BJ (cell line): ENCODE measurements around the gene EFNA2. TPM values are rescaled to one million over a fixed set of nuclear protein-coding genes. Genes with fewer than 3 reads are reported as not detected.

Source experiments
- CTCF ChIA-PET: fragments of 350-600 bp; formaldehyde crosslinking; extraction: SDS; loops from one replicate; lab custom pipeline; 2021; ENCODE audit warnings: antibody characterized with exemption, inconsistent platforms; lab: Yijun Ruan, JAX
- POLR2A ChIA-PET: fragments of 300-600 bp; sonication (Branson Sonifier 250); formaldehyde crosslinking; extraction: SDS; loops from one replicate; lab custom pipeline; 2021; ENCODE audit warnings: antibody characterized with exemption; lab: Charles Lee
- DNase-seq: peaks from one replicate; pipeline ENCODE4 v3.0.0-alpha.2; 2011; ENCODE audit warnings: low read depth
- H3K27me3 ChIP-seq: 2 replicates; pipeline ENCODE4 v1.6.0; 2011; ENCODE audit warnings: low read length; ENCODE audit not compliant: control insufficient read depth, insufficient read depth
- H3K36me3 ChIP-seq: 2 replicates; pipeline ENCODE4 v1.5.1; 2011; ENCODE audit warnings: low read length; ENCODE audit not compliant: control insufficient read depth, insufficient read depth
- H3K4me3 ChIP-seq: 2 replicates; pipeline ENCODE4 v1.5.1; 2011; ENCODE audit warnings: low read depth, mild to moderate bottlenecking, control low read depth, low read length
- polyA plus RNA-seq: library from polyadenylated mRNA; depleted of rRNA; stranded (reverse); fragments of >200 nt; gene quantifications from 2 replicates; pipeline ENCODE4 v1.2.3, GENCODE V29; 2011
- TF ChIP-seq, protein P1 (sequence below): IDR thresholded peaks from 2 replicates; pipeline ENCODE4 v1.5.1; 2011; ENCODE audit warnings: low read depth, mild to moderate bottlenecking, control low read depth, inconsistent platforms, low read length, moderate library complexity; ENCODE audit not compliant: insufficient read depth

EFNA2 gene
- polyA plus RNA-seq, 1 experiment = not detected

DNA sequence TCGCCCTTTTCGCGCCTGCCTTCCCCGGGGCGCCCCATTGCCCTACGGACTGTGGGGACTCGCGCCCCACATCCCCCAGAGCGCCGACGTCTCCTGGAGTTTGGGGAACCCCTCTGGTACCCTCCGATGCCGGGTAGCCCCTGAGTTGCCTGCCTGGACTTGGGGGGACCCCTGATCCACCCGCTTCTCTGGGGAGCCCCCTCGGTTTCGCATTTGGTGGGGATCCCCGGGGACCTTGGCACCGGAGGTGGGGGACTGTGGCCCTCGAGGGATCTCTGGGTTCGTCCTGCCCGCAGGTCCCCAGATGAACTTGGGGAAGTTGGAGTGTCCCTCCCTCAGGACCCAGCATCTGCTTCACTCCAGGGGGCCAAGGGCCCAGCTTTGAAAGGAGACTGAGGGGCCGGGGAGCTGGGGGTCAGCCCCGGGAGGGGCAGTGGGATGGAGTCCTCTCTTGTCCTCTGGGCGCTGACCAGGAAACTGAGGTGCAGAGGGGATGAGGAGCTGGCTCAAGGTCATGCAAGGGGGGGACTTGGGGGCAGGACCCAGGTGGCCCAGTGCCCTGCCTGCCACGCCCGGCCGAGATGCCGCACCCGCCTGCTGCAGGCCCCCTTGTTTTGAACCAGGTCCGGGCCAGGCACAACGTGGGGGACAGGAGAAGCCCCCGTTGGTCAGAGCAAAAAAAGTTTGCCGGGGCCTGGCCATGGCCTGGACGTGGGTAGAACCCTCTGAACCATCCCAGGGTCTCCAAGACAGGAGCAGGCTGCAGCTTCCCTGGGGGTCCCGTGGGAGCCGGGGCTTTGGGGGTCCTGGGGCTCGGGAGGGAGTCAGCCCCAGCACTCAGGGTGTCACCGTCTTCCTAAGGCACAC, 1.0 kb downstream of the EFNA2 start:
- TF ChIP-seq, protein P1, sequence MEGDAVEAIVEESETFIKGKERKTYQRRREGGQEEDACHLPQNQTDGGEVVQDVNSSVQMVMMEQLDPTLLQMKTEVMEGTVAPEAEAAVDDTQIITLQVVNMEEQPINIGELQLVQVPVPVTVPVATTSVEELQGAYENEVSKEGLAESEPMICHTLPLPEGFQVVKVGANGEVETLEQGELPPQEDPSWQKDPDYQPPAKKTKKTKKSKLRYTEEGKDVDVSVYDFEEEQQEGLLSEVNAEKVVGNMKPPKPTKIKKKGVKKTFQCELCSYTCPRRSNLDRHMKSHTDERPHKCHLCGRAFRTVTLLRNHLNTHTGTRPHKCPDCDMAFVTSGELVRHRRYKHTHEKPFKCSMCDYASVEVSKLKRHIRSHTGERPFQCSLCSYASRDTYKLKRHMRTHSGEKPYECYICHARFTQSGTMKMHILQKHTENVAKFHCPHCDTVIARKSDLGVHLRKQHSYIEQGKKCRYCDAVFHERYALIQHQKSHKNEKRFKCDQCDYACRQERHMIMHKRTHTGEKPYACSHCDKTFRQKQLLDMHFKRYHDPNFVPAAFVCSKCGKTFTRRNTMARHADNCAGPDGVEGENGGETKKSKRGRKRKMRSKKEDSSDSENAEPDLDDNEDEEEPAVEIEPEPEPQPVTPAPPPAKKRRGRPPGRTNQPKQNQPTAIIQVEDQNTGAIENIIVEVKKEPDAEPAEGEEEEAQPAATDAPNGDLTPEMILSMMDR = no peak
- no peak for DNase-seq
- ChIA-PET POLR2A (no interaction called here), CTCF (interaction anchor here (1.1 kb wide), 1 partner anchor 259 kb away, joined by 3 read pairs; no protein-coding TSS in a partner anchor)
- Histone ChIP-seq H3K27me3 (peaks cover 22% of the 10 kb centered on the region), H3K4me3 (no peak overlapping the region), H3K36me3 (no peaks in the 10 kb centered on the region)

DNA sequence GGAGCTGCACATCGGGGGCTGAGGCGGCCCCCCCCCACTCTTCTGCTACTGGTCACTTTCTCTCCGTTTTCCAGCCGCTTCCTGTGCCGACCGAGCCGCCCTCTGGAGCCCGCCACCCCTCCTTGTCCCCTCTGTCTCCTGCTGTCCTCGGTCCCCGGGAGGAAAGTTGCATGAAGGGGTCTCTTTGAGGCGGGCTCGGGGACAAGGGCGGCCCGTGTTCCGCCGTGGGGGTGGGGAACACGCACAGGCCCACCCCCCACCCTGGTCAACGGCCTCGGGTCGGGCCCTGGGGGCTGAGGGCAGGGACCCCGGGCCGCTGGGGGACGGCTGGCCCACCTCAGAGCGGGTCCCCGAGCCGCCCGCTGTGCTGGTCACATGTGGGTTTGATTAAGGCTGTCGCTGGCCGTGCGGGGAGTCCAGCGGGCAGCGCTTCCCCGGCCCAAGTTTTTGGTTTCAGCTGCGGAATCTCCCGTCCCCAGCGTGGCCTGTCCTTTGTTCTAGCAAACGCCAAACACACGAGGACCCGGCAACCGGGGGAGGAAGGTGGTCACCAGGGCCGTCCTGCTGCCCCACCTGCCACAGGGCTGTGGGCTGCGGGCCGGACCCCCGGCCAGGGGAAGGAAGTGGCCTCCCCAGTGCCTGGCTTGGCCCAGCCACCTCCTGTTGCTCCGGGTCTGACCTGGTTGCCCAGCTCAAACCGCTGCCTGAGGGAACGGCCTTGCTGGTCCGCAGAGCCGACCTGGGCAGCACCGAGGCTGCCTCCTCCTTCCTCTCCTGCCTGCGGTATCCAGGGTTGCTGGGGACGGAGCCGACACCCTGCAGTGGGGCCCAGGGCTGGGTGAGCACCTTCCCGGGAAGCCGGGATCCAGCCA, 1.9 kb downstream of the EFNA2 start:
- no peak for DNase-seq
- POLR2A ChIA-PET = no interaction called here
- Histone ChIP-seq H3K4me3 (no peak overlapping the region), H3K36me3 (no peaks in the 10 kb centered on the region), H3K27me3 (peaks cover 22% of the 10 kb centered on the region)
- CTCF ChIA-PET = interaction anchor here (1.1 kb wide), 1 partner anchor 258 kb away, joined by 3 read pairs; no protein-coding TSS in a partner anchor
- TF ChIP-seq, protein P1 = no peak

DNA sequence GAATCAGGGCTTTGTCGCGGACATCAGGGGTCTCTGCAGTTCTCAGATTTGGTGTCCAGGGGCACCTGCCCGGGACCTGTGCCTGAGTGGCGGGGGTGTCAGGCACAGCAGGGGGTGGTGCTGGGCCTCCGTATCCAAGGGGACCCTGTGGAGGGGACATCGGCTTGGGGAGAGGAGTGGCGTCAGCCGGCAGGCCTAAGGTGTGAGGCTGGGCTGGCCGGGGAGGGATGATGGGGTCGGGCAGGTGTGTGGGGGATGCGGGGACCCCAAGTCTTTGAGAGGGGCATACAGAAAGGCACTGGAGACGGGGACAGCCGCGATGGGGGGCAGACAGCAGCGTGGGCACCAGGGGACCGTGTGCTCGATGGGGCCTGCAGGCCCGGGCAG, 2.5 kb downstream of the EFNA2 start:
- CTCF ChIA-PET = no interaction called here
- TF ChIP-seq, protein P1 = no peak
- Histone ChIP-seq H3K36me3 (no peaks in the 10 kb centered on the region), H3K4me3 (no peak overlapping the region), H3K27me3 (peaks cover 22% of the 10 kb centered on the region)
- POLR2A ChIA-PET = no interaction called here
- no peak for DNase-seq

DNA sequence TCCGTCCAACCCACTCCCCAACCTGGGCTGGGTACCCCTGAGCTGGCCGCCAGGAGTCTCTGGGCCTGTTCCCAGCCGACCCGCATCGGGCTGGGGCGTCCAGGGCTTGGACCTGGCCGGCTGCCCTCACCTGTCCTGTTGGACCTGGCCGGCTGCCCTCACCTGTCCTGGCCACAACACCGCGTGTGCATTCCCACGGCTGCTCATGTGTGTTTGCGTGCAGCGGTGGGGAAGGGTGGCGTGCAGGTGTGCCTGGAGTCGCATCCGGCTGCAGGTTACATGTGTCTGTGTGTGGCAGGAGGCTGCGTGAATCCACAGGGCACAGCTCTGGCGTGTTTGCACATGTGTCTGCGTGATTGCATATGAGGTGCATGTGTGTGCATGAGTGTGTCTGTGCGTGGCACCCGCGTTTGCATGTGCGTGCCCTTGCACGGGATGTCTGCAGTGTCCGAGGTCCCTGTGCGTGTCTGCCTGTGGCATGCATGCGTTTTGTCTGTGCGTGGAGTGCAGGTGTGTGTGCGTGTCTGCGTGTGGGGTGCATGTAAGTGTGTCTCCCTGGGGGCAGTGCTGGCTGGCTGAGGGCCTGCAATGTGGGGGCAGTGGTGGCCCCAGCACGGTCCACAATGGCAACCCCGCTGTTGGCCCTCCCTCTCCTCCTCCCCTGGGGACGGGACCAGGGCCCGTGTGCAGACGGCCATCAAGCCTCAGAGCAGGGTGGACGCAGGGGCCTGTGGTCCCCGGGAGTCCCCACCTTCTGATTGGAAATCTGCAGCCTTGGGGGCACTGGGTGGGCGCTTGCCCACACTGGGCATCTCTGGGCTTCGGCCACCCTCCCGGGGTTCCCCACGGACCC, 3.4 kb downstream of the EFNA2 start:
- no peak overlapping the region for H3K4me3 ChIP-seq
- no peaks in the 10 kb centered on the region for H3K36me3 ChIP-seq
- ChIA-PET POLR2A (no interaction called here), CTCF (no interaction called here)
- peaks cover 22% of the 10 kb centered on the region for H3K27me3 ChIP-seq
- no peak for DNase-seq
- TF ChIP-seq, protein P1 = no peak
